ENCODE results near the gene ASF1B.
"Not testable (repeated sequence)": the region's sequence is repeated elsewhere in the genome, so short reads cannot be mapped to it uniquely, and the experiment has no call there.

ASF1B gene

DNA sequence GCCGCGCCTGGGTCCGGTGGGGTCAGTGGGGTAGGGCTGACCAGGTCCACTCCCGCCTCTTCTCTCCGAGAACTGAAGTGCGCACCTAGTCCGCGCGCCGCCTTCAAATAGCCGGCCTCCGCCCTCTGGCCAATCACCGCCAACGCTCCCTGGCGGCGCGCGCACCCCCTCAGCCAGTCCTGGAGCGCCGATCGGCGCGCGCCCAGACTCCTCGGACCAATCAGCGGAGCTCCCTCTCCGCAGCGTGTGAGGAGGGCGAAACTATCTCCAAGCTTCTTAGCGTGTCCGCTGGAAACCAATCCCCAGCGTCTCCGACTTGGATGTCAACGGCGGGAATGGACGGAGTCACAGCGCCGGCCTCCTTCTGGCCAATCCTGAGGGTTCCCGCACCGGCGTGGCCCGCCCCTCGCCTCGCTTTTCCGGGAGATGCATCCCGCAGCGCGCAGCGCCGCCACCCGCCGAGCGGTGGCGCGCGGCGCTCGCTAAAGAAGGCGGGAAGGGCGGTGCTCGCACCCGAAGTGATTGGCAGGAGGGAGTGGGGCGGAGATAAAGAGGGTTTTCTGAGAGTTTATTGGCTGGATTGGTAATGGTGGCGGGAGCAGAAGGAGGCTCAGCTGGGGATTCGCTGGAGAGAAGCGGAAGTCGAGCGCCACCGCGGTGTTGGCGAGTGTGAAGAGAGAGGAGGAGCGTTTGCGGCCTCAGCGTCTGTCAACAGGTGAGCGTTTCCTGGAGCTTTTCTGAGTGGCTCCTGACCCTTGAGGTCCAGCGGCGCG is at the start of gene ASF1B:
Gene ASF1B (minus strand): TSS at position 81 of the 773 bp plus-strand sequence. CDS start 133 bp downstream, outside the sequence.
- peak; percentile 100 for DNase-seq

GRCh38 chr19:14185691-14186090 is 49.3 kb upstream of the ASF1B start:
- not testable (repeated sequence) for DNase-seq

DNA sequence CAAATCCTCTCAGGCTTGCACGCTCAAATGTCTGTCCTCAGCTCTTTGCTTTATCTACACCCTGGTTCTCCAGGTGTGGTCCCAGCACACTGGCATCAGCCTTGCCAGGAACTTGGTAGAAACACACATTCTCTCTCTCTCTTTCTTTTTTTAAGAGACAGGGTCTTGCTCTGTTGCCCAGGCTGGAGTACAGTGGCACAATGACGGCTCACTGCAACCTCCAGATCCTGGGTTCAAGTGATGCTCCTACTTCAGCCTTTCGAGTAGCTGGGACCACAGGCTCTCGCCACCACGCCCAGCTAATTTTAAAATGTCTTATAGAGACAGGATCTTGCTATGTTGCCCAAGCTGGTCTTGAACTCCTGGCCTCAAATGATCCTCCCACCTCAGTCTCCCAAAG is 48.8 kb upstream of the ASF1B start:
- DNase-seq: no peak

DNA sequence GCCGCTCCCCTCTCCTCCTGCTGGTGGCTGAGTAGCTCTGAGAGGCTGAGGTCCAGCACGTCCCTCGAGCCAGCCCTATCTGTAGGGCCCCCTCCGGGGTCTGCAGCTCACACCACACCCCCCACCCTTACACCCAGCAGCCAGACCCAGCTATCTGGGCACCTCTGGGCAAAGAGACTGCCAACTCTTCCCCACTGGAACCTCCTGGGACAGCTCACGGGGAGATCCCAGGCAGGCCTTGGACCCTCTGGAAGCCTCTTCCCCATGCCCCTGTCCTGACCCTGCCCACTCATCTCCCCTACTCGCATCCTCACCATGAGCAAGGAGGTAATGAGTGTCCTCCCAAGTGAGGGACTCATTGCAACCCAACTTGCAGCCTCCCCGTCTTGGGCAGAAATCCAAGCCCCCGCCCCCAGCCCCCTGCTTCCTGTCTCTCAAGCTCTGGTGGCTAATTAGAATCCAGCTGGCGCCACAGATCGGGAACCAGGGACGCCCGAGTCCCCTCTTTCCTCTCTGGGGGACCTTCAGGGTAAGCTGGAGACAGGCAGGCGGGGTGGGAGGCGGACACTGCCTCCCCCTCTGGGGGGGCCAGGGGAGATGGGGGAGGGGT is 47.5 kb upstream of the ASF1B start:
- no peak for DNase-seq

- DNase-seq: no peak
These were observed 46.1 kb upstream of the ASF1B start for GRCh38 chr19:14182476-14182875.

- no peak for DNase-seq
These were observed 45.5 kb upstream of the ASF1B start for GRCh38 chr19:14181906-14182305.

GRCh38 chr19:14181199-14181598 is 44.8 kb upstream of the ASF1B start:
- not testable (repeated sequence) for DNase-seq

DNA sequence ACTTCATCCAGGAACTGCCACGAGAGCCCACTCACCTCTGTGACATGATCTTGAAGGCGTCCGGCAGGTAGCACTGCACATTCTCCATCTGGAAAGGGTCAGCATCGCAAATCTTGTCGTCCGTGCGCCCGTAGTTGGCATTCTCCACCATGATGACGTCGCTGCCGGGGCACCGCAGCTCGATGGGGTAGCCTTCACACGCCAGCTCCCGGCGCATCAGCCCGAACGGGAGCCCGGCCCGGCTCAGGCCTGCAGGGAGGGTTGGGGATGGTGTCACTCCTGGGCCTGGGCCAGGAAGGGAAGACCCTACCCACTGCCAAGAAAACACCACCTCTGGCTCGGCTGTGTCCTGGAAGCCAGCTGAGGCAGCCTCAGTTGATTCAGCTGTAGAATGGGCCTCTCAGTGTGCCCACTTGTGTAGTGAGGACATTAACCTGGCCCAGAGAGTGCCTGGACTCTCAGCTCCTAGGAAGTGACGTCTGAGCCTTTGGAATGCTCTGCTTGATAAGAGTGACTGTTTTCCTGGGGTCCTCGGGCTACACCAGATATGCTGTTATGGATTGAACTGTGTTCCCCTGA is 41.2 kb upstream of the ASF1B start:
- no peak for DNase-seq

- DNase-seq: no peak
These were observed 39.0 kb upstream of the ASF1B start for GRCh38 chr19:14175351-14175792.

GRCh38 chr19:14174883-14175282 is 38.5 kb upstream of the ASF1B start:
- DNase-seq: no peak

DNA sequence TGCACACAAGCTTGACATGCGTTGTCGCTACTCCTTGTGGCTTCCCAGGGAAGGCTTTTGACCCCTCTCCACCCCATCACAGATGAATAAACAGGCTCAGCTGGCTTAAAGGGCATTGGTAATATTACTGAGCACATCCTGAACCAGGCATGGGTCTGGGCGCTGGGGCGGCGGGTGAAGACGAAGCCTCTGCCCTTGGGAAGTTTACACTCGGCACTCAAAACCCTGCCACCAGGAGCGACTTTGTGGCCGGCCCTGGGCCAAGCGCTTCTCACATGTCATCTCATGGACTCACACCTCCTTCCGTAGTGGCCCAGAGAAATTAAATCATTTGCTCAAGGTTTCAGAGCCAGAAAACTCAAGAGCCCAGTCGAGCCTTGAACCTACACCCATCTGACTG is 32.6 kb upstream of the ASF1B start:
- no peak for DNase-seq

- no peak for DNase-seq
These were observed 32.0 kb upstream of the ASF1B start for GRCh38 chr19:14168259-14168972.

- peak; percentile 40 for DNase-seq
These were observed 31.3 kb upstream of the ASF1B start for GRCh38 chr19:14167576-14168138.

DNA sequence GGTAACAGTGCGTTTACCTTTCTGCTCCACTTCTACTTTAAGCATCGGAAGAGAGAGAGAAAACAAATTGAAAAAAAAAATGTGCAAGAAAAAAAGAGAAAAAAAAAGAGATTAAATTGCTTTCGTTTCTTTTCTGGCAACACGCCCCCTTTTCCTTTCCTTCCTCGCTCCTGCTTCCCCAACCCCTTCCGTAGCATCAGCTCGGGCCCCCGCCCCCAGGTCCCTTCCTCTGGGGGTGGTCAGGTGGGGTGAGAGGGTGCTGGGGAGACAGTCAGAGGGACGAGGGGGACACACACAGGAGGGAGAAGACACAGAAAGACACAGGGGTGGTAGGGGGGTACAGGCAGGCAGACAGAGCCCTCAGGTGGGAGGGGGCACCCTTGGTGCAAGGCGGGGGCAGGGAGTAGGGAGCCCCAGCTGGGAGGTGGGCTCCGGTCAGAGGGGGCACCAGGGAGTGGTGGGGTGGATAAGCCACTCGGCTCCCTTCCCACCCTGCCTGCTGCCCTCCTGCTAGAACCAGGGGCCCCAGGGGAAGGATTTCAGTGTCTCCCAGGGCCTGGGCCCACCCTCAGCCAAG is 30.7 kb upstream of the ASF1B start:
- peak; percentile 24 for DNase-seq

DNA sequence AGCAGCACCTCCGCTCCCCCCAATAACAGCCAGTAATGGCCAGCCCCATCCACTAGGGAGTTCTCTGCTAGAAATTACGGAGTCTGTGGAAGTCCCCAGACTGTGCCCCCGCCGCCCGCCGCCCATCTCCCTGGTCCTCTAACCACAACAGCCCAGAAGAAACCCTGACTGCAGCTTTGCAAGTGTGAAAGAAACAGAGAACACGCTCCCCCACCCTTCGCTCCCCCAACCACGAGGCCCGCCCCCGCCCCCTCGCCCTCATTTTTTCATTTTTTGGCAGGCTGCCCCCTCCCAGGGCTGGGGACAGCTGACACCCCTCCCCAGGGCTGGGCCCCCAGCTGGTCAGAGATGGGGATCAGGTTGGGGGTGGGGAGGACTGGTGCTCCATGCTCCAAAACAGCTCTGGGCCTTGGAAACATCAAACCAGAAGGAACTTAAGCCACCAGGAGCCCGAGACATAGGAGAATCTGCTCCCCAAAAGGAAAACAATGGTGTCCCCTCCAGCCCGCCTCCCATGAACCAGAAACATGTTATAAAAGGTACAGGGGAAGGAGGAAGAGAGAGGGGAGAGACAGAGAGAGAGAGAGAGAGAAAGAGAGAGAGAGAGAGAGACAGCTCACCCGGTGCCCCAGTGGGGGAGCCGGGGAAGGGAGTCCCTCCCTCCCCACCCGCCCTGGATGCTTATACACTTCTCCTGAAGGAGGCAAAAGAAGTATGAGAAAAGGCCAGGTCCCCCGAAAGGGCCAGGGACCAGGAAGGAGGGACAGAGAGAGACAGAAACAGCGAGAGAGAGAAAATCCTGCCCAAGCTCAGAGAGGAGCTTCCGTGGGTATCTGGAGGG is 29.8 kb upstream of the ASF1B start:
- DNase-seq: no peak

GRCh38 chr19:14164724-14165493 is 28.5 kb upstream of the ASF1B start:
- DNase-seq: no peak

GRCh38 chr19:14164082-14164481 is 27.7 kb upstream of the ASF1B start:
- no peak for DNase-seq

DNA sequence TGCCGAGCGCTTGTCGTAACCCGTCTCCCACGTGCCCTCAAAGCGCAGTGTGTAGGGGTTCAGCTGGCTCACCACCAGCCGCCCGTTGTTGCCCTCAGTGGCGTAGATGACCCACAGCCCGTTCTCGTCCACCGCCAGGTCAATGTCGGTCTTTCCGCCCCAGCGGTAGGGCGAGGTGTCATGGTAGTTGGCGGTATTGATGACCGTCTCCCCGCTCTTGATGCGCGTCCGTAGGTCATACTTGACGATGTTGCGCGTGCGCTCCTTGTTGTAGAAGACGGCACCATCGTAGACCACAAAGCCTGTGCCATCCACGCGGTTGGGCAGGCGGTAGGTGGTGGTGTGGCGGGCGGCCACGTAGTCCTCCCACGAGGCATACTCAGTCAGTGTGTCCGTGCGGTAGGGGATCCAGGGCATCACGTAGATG is 26.5 kb upstream of the ASF1B start:
- no peak for DNase-seq

GRCh38 chr19:14161305-14161704 is 24.9 kb upstream of the ASF1B start:
- DNase-seq: no peak

GRCh38 chr19:14160017-14160703 is 23.8 kb upstream of the ASF1B start:
- no peak for DNase-seq

Data from suppressor macrophage treated with lipopolysaccharide for 4 hours (primary cell).